Suppressor macrophage treated with lipopolysaccharide for 4 hours (primary cell): ENCODE results near the gene TNNI2.
"Not testable (repeated sequence)": the region's sequence is repeated elsewhere in the genome, so short reads cannot be mapped to it uniquely, and the experiment has no call there.

Experiments
- DNase-seq: peaks from one replicate; pipeline ENCODE4 v3.0.0-alpha.2; 2020

The TNNI2 gene

GRCh38 chr11:1862588-1863351, 24.0 kb downstream of the TNNI2 start:
- DNase-seq: peak; percentile 48

DNA sequence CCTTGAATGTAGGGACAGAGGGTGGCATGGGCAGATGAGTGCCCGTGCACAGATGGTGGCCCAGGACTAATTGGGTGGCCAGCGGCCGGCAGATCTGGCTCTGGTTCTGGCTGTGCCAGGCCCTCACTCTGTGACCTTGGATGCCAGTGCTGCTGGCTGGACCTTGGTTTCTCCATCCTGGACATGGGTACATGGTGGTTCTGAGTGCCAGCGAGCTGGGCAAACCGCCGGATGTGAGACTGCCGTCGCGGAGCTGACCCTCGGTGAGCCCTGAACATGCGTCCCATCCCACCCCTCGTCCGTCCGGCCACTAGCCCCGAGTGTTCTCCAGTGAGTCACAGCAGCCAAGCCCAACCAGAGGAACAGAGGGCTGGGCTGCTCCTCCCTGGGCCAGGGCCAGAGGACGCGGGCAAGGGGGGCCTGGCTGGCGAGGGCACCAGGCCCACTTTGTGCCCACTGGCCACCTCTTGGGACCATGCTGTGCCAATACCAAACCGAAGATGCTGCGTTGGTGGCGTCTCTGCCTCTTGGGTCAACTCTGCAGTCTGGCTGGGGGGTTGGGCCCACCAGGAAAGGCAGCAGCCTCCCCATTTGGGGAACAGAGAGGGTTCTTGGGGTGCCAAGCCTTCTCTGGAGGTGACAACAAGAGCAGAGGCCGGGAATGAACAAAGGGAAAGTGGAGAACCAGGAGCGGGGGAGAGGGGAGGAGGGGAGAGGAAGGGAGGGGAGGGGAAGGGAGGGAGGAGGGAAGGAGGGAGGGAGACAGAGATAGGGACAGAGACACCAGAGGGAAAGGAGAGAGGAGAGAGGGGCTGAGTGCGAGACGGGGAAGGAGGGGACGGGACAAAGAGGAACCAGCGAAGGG, 24.8 kb downstream of the TNNI2 start:
- peak; percentile 86 for DNase-seq

- DNase-seq: no peak
Observed at GRCh38 chr11:1864231-1864630, 25.4 kb downstream of the TNNI2 start.

GRCh38 chr11:1864831-1865665, 26.3 kb downstream of the TNNI2 start:
- DNase-seq: no peak

DNA sequence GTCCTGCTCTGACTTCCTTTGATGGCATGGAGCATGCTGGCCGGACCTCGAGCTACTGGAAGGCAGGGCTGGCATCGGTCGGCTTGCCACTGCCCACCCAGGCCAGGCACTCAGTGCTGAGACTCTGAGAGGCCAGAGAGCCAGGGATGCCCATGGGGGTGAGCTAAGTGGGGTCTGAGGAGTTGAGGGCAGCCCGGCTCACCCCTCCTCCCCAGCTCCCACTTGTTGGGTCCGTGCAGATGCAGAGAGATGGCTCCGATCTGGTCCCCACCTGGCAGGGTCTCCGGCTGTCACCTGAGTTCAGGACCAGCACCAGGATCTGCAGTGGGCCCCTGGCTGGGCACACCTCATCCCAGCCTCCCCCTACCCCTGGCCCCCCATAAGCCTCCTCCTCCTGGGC, 27.4 kb downstream of the TNNI2 start:
- DNase-seq: no peak

DNA sequence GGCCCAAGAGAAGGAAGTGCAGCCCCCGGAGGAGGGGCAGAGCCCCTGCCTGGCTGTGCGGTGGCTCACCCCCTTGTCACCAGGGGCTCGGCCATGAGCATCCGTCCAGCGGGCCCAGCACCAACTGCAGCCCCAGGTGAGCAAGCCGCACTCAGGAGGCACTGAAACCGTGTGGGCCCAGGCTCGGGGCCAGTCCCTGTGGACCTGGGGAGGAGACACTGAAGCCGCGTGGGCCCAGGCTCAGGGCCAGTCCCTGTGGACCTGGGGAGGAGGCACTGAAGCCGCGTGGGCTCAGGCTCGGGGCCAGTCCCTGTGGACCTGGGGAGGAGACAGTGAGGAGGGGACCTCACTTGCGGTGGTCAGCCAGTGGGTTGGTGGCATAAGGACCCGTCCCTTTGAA, 28.0 kb downstream of the TNNI2 start:
- no peak for DNase-seq

GRCh38 chr11:1867381-1867780, 28.6 kb downstream of the TNNI2 start:
- no peak for DNase-seq

GRCh38 chr11:1868056-1868635, 29.4 kb downstream of the TNNI2 start:
- DNase-seq: no peak

DNA sequence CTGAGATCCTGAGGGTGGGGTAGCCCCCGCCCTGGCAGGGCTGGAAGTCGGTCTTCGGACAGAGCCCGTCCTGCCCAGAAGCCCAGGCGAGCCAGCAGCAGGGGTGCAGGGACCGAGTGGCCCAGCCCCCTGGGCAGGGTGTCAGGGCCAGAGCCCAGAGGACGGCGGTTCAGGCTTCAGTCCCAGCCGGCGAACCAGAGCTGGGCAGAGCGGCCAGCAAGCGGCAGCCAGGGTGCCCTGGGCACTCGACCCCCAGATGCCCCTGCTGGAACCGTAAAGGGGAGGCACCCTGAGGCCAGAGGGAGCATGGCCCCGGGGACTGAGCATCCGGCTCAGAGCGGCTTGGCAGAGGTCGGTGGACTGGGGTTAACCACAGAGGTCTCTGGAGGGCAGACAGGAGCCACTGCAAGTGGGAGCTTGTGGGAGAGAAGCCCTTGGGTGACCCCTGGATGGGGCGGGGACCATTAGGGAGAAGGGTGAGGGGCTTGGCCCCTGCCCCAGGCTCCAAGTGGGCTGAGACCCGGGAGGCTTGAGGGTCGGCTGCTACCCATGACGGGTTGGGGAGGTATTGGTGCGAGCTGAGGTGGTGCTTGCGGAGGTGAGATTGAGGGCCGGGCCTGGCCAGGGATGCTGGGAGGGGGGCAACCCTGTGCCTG, 30.0 kb downstream of the TNNI2 start:
- DNase-seq: no peak

GRCh38 chr11:1869427-1870325, 30.9 kb downstream of the TNNI2 start:
- DNase-seq: no peak

DNA sequence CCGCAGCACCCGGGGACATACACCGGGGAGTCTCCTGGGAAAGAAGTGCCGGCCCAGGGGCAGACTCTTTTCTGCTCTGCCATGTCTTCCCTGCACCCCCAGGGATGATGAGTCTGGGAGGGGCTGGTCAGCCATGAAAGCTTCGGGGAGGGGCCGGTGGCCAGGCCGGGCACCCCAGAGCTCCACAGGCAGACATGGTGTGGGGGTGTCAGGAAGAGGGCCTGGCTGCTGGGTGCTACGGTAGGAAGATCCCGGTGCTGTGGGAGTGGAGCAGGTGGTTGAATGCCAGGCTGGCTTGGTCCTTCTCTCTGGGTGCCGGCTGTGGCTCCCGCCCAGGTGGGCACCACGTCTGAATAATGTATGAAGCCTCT, 31.5 kb downstream of the TNNI2 start:
- DNase-seq: no peak

- DNase-seq: no peak
Observed at GRCh38 chr11:1870721-1871466, 32.1 kb downstream of the TNNI2 start.

- DNase-seq: no peak
Observed at GRCh38 chr11:1871531-1871930, 32.8 kb downstream of the TNNI2 start.

- DNase-seq: no peak
Observed at GRCh38 chr11:1872267-1872985, 33.6 kb downstream of the TNNI2 start.

GRCh38 chr11:1873048-1873812, 34.4 kb downstream of the TNNI2 start:
- no peak for DNase-seq

- DNase-seq: not testable (repeated sequence)
Observed at GRCh38 chr11:1873813-1874150, 35.0 kb downstream of the TNNI2 start.

- DNase-seq: not testable (repeated sequence)
Observed at GRCh38 chr11:1874441-1875092, 35.8 kb downstream of the TNNI2 start.

DNA sequence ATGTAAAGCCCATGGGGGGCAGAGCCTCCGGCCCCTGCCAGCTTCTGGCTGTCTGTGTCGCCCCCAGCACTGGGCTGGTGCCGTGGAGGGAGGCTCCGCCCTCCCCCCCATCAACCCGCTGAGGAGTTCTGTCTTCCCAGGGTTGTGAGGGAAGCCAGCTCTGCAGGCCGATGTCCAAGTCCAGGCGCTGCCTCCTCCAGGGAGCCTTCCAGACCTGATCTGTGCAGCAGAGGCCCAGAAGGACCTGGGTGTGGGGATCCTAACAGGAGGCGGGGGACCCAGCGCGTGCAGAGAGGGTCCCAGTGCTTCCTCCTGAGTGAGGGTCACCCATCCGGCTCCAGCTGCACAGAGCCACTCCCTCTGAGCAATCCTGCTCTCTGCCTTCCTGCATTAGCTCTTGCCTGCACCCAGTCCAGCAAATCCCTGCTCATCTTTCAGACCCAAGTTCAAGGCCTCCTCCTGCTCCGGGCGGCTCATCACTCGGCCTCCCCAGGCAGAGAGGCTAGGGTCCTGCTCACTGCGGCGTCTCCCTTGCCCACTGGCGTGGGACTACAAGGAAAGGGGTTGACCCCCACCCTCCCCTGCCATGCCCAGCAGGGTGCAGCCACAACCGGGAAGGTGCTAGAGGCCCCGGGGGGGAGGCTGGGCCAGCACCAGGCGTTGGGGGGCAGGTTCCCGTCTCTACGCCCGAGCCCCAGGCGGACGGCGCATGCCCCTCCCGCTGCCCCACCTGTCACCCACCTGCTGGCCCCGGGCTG, 36.5 kb downstream of the TNNI2 start:
- no peak for DNase-seq
